Erythroblast (primary cell): ENCODE results near the gene ADGRA3.

Experiments
- DNase-seq, 2 experiments: peaks; one replicate each; lab custom pipeline; 2025; lab: John Stamatoyannopoulos, UW
- GATA1 ChIP-seq: IDR thresholded peaks from 2 replicates; pipeline ENCODE4 v1.6.1; 2011; ENCODE audit warnings: low read depth, mild to moderate bottlenecking, control low read depth, low read length, moderate library complexity
- POLR2A ChIP-seq: IDR thresholded peaks from 2 replicates; pipeline ENCODE4 v1.6.1; 2011; ENCODE audit warnings: mild to moderate bottlenecking, low read length

Gene ADGRA3

GRCh38 chr4:22515888-22516541, at the start of gene ADGRA3:
Gene ADGRA3, minus strand, starts transcription at chr4:22516066. Its CDS starts 282 bp downstream, at chr4:22515784.
- TF ChIP-seq POLR2A, result no peak
- no peak for TF ChIP-seq GATA1
- DNase-seq, result peak; percentile 59 to 62

- no peak for DNase-seq
- no peak for TF ChIP-seq POLR2A
- no peak for TF ChIP-seq GATA1
Observed at GRCh38 chr4:22556495-22556894, 40.6 kb upstream of the ADGRA3 start.

GRCh38 chr4:22554670-22555069, 38.8 kb upstream of the ADGRA3 start:
- no peak for DNase-seq
- TF ChIP-seq POLR2A, result no peak

- TF ChIP-seq GATA1 (no peak), POLR2A (no peak)
- no peak for DNase-seq
Observed at GRCh38 chr4:22553560-22553959, 37.7 kb upstream of the ADGRA3 start.

GRCh38 chr4:22552812-22553211, 36.9 kb upstream of the ADGRA3 start:
- TF ChIP-seq POLR2A (no peak), GATA1 (no peak)
- DNase-seq, result no peak

- TF ChIP-seq POLR2A (no peak), GATA1 (no peak)
- no peak for DNase-seq
Observed at GRCh38 chr4:22551550-22551949, 35.7 kb upstream of the ADGRA3 start.

GRCh38 chr4:22546299-22546698, 30.4 kb upstream of the ADGRA3 start:
- DNase-seq, result no peak
- TF ChIP-seq POLR2A, result no peak
- TF ChIP-seq GATA1, result no peak

- TF ChIP-seq POLR2A, result no peak
- TF ChIP-seq GATA1, result no peak
- DNase-seq, result no peak
Observed at GRCh38 chr4:22539251-22539650, 23.4 kb upstream of the ADGRA3 start.

- no peak for DNase-seq
Observed at GRCh38 chr4:22537864-22538263, 22.0 kb upstream of the ADGRA3 start.

GRCh38 chr4:22534374-22534773, 18.5 kb upstream of the ADGRA3 start:
- no peak for DNase-seq
- TF ChIP-seq POLR2A (no peak), GATA1 (no peak)

More at GRCh38 chr4:22537864-22538263, 22.0 kb upstream of the ADGRA3 start:
- TF ChIP-seq POLR2A (no peak), GATA1 (no peak)

GRCh38 chr4:22532896-22533295, 17.0 kb upstream of the ADGRA3 start:
- no peak for DNase-seq
- TF ChIP-seq GATA1 (no peak), POLR2A (no peak)

GRCh38 chr4:22532117-22532516, 16.3 kb upstream of the ADGRA3 start:
- TF ChIP-seq POLR2A, result no peak
- no peak for DNase-seq

GRCh38 chr4:22531311-22532019, 15.6 kb upstream of the ADGRA3 start:
- TF ChIP-seq GATA1 (no peak), POLR2A (no peak)
- DNase-seq, result no peak

- TF ChIP-seq POLR2A (no peak), GATA1 (no peak)
- no peak for DNase-seq
Observed at GRCh38 chr4:22524895-22525294, 9.0 kb upstream of the ADGRA3 start.
